ENCODE results near the gene MYL2. TPM values are rescaled to one million over a fixed set of nuclear protein-coding genes. Genes with fewer than 3 reads are reported as not detected.
"Not testable (repeated sequence)": the region's sequence is repeated elsewhere in the genome, so short reads cannot be mapped to it uniquely, and the experiment has no call there.

Gene MYL2
- total and polyA plus RNA-seq, 2 donors (not counting 1 experiment from before 2014, with no cell fraction given), result 0.18 to 0.39 TPM

DNA sequence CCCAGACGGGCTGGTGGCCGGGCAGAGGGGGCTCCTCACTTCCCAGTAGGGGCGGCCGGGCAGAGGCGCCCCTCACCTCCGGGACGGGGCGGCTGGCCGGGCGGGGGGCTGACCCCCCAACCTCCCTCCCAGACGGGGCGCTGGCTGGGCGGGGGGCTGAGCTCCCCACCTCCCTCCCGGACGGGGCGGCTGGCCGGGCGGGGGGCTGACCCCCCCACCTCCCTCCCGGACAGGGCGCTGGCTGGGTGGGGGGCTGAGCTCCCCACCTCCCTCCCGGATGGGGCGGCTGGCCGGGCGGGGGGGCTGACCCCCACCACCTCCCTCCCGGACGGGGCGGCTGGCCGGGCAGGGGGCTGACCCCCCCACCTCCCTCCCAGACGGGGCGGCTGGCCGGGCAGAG is 30.1 kb upstream of the MYL2 start:
- CTCF ChIA-PET; H3K79me2 ChIP-seq (ENCODE audit: control insufficient read depth, insufficient read depth, low read length); DNase-seq; H2AFZ ChIP-seq (ENCODE audit: insufficient read depth, low read depth, low read length, poor library complexity, severe bottlenecking); H3K4me2 ChIP-seq (replicated peaks; ENCODE audit: low read depth, low read length, poor library complexity, severe bottlenecking); H3K4me1 Mint-ChIP-seq; ATAC-seq (ENCODE audit: low read depth); H3K27ac Mint-ChIP-seq; H4K20me1 ChIP-seq (ENCODE audit: control insufficient read depth, insufficient read depth, low read length, poor library complexity, severe bottlenecking); H3K27me3 ChIP-seq (replicated peaks in 1 of 4; ENCODE audit: control extremely low read depth in 1 of 4, control insufficient read depth in 3 of 4, insufficient read depth in 4 of 4, low read length in 3 of 4); H3K9ac ChIP-seq (ENCODE audit: low read length); H3K9me3 Mint-ChIP-seq (ENCODE audit: insufficient read depth); intact Hi-C loops (cut with micrococcal nuclease); H3K36me3 ChIP-seq (replicated peaks in 1 of 2; ENCODE audit: control extremely low read depth in 1 of 2, control insufficient read depth in 1 of 2, extremely low read depth in 1 of 2, insufficient read depth in 2 of 2, low read length in 1 of 2); H3K4me1 ChIP-seq (ENCODE audit: control insufficient read depth in 2 of 2, insufficient read depth in 2 of 2, low read length in 2 of 2); POLR2A ChIA-PET; H3K4me3 ChIP-seq (ENCODE audit: control extremely low read depth in 1 of 5, extremely low read depth in 1 of 5, insufficient read depth in 1 of 5, low read depth in 2 of 5, low read length in 4 of 5); H3K4me3 Mint-ChIP-seq; H3K27ac ChIP-seq (ENCODE audit: low read length in 2 of 2): not testable (repeated sequence)
- H3K9me3 ChIP-seq (ENCODE audit: control extremely low read depth in 1 of 3, control insufficient read depth in 2 of 3, insufficient read depth in 1 of 3, low read length in 2 of 3), result peaks cover 1 to 13% (median 6%) of the 10 kb centered on the region in 3 donors
- 100% methylated on average over 7 of the region's 31 CpGs for WGBS (ENCODE audit: insufficient coverage)
- peaks cover 15% of the 10 kb centered on the region for H3K27me3 Mint-ChIP-seq

- Histone ChIP-seq H3K9me3 (ENCODE audit: control extremely low read depth in 1 of 3, control insufficient read depth in 2 of 3, insufficient read depth in 1 of 3, low read length in 2 of 3) (peaks cover 1 to 17% (median 4%) of the 10 kb centered on the region in 3 donors), H3K79me2 (ENCODE audit: control insufficient read depth, insufficient read depth, low read length) (no peaks in the 10 kb centered on the region), H3K4me3 (ENCODE audit: control extremely low read depth in 1 of 5, extremely low read depth in 1 of 5, insufficient read depth in 1 of 5, low read depth in 2 of 5, low read length in 4 of 5) (no peak overlapping the region), H3K27ac (ENCODE audit: low read length in 2 of 2) (no peak overlapping the region), H3K27me3 (replicated peaks in 1 of 4; ENCODE audit: control extremely low read depth in 1 of 4, control insufficient read depth in 3 of 4, insufficient read depth in 4 of 4, low read length in 3 of 4) (peaks cover 0 to 1% (median 0%) of the 10 kb centered on the region in 4 experiments), H3K4me2 (replicated peaks; ENCODE audit: low read depth, low read length, poor library complexity, severe bottlenecking) (no peak overlapping the region), H4K20me1 (ENCODE audit: control insufficient read depth, insufficient read depth, low read length, poor library complexity, severe bottlenecking) (no peaks in the 10 kb centered on the region), H3K4me1 (ENCODE audit: control insufficient read depth in 2 of 2, insufficient read depth in 2 of 2, low read length in 2 of 2) (no peaks in the 10 kb centered on the region), H3K9ac (ENCODE audit: low read length) (no peak overlapping the region), H3K36me3 (replicated peaks in 1 of 2; ENCODE audit: control extremely low read depth in 1 of 2, control insufficient read depth in 1 of 2, extremely low read depth in 1 of 2, insufficient read depth in 2 of 2, low read length in 1 of 2) (no peaks in the 10 kb centered on the region), H2AFZ (ENCODE audit: insufficient read depth, low read depth, low read length, poor library complexity, severe bottlenecking) (no peak overlapping the region)
- peaks cover 2% of the 10 kb centered on the region for H3K27me3 Mint-ChIP-seq
- DNase-seq (no peak), ATAC-seq (ENCODE audit: low read depth) (no peak)
- POLR2A ChIA-PET, result no interaction called here
- TF ChIP-seq, protein P1, sequence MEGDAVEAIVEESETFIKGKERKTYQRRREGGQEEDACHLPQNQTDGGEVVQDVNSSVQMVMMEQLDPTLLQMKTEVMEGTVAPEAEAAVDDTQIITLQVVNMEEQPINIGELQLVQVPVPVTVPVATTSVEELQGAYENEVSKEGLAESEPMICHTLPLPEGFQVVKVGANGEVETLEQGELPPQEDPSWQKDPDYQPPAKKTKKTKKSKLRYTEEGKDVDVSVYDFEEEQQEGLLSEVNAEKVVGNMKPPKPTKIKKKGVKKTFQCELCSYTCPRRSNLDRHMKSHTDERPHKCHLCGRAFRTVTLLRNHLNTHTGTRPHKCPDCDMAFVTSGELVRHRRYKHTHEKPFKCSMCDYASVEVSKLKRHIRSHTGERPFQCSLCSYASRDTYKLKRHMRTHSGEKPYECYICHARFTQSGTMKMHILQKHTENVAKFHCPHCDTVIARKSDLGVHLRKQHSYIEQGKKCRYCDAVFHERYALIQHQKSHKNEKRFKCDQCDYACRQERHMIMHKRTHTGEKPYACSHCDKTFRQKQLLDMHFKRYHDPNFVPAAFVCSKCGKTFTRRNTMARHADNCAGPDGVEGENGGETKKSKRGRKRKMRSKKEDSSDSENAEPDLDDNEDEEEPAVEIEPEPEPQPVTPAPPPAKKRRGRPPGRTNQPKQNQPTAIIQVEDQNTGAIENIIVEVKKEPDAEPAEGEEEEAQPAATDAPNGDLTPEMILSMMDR (IDR thresholded peaks at IDR 0.05), result no peak
- no peak for TF ChIP-seq EZH2 (IDR thresholded peaks at IDR 0.05; ENCODE audit: borderline replicate concordance, insufficient read depth, low read depth, low read length, poor library complexity, severe bottlenecking)
- intact Hi-C loops (cut with micrococcal nuclease), result no loop called here
- H3K4me3 Mint-ChIP-seq, result no peak overlapping the region
- no peaks in the 10 kb centered on the region for H3K4me1 Mint-ChIP-seq
- H3K27ac Mint-ChIP-seq, result no peak overlapping the region
- H3K9me3 Mint-ChIP-seq (ENCODE audit: insufficient read depth), result peaks cover 9% of the 10 kb centered on the region
- CTCF ChIA-PET, result no interaction called here
- WGBS (ENCODE audit: insufficient coverage), result 63% methylated on average over 1 of the region's 2 CpGs
These were observed 27.7 kb upstream of the MYL2 start for GRCh38 chr12:110948041-110948440.

All from B cell (primary cell).